OCI-M2 (cell line): ENCODE measurements around the gene NID1.

Experiments used
- DNase-seq: peaks from one replicate; lab custom pipeline; 2025; ENCODE audit not compliant: unreplicated experiment; lab: John Stamatoyannopoulos, UW

Gene NID1, protein sequence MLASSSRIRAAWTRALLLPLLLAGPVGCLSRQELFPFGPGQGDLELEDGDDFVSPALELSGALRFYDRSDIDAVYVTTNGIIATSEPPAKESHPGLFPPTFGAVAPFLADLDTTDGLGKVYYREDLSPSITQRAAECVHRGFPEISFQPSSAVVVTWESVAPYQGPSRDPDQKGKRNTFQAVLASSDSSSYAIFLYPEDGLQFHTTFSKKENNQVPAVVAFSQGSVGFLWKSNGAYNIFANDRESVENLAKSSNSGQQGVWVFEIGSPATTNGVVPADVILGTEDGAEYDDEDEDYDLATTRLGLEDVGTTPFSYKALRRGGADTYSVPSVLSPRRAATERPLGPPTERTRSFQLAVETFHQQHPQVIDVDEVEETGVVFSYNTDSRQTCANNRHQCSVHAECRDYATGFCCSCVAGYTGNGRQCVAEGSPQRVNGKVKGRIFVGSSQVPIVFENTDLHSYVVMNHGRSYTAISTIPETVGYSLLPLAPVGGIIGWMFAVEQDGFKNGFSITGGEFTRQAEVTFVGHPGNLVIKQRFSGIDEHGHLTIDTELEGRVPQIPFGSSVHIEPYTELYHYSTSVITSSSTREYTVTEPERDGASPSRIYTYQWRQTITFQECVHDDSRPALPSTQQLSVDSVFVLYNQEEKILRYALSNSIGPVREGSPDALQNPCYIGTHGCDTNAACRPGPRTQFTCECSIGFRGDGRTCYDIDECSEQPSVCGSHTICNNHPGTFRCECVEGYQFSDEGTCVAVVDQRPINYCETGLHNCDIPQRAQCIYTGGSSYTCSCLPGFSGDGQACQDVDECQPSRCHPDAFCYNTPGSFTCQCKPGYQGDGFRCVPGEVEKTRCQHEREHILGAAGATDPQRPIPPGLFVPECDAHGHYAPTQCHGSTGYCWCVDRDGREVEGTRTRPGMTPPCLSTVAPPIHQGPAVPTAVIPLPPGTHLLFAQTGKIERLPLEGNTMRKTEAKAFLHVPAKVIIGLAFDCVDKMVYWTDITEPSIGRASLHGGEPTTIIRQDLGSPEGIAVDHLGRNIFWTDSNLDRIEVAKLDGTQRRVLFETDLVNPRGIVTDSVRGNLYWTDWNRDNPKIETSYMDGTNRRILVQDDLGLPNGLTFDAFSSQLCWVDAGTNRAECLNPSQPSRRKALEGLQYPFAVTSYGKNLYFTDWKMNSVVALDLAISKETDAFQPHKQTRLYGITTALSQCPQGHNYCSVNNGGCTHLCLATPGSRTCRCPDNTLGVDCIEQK

GRCh38 chr1:236064674-236065508 is at the start of gene NID1:
Gene NID1, minus strand, starts transcription at chr1:236065090. Its CDS starts 11 bp downstream, at chr1:236065079.
- no peak for DNase-seq

- no peak for DNase-seq
These were observed 49.3 kb upstream of the NID1 start for GRCh38 chr1:236114076-236114747.

- no peak for DNase-seq
These were observed 48.6 kb upstream of the NID1 start for GRCh38 chr1:236113324-236114032.

- no peak for DNase-seq
These were observed 47.4 kb upstream of the NID1 start for GRCh38 chr1:236112332-236112627.

DNA sequence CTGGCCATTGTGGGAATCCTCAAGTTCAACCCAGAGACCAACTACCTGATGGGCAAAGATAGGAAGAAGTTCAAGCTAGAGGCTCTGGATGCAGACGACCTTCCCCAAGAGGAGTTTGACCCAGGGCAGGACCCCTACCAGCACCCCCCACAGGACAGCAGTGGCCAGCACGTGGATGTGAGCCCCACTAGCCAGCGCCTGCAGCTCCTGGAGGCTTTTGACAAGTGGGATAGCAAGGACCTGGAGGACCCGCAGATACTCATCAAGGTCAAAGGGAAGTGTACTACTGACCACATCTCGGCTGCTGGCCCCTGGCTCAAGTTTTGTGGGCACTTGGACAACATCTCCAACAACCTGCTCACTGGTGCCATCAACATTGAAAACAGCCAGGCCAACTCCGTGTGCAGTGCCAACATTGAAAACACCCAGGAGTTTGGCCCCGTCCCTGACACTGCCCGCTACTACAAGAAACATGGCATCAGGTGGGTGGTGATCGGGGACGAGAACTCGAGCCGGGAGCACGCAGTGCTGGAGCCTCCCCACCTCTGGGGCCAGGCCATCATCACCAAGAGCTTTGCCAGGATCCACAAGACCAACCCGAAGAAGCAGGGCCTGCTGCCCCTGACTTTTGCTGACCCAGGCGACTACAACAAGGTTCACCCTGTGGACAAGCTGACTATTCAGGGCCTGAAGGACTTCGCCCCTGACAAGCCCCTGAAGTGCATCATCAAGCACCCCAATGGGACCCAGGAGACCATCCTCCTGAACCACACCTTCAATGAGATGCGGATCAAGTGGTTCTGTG is 46.8 kb upstream of the NID1 start:
- no peak for DNase-seq

DNA sequence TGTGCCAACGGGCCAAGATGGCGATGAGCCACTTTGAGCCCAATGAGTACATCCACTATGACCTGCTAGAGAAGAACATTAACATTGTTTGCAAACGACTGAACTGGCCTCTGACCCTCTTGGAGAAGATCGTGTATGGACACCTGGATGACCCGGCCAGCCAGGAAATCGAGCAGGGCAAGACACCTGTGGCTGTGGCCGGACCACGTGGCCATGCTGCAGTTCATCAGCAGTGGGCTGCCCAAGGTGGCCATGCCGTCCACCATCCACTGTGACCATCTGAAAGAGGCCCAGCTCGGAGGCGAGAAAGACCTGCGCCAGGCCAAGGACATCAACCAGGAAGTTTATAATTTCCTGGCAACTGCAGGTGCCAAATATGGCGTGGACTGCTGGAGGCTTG is 45.2 kb upstream of the NID1 start:
- no peak for DNase-seq

- no peak for DNase-seq
These were observed 43.2 kb upstream of the NID1 start for GRCh38 chr1:236108027-236108648.

DNA sequence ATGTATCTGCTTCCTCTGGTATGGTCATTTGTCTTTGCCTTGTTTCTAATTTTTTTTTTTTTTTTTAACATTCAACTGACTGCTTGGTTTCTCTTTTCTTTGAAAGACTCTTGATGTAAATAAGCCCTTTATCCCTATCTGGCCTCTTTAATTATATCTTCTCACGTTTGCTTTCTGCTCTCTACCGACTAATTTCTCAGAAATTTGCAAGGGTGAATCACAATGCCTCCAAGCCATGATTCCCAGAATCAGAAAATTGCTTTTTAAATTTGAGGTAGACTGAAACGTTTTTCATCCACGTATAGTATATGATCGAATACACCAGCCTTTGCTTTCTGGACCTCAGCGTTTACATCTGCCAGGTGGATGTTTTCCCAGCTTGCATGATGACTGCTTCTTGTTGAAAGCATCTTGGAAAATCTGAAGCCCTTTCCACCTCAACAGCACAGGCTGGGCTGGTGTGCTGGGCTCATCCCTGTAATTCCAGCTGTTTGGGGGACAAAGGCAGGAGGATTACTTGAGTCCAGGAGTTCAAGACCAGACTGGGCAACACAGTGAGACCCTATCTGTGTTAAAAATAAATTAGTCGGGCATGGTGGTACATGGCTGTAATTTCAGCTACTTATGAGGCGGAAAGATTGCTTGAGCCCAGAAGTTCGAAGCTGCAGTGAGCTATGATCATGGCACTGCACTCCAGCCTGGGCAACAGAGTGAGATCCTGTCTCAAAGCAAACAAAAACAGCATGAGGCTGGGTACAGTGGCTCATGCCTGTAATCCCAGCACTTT is 42.4 kb upstream of the NID1 start:
- DNase-seq, result no peak

GRCh38 chr1:236103646-236104218 is 38.8 kb upstream of the NID1 start:
- DNase-seq, result peak; percentile 41

- DNase-seq, result no peak
These were observed 38.2 kb upstream of the NID1 start for GRCh38 chr1:236103059-236103458.

- no peak for DNase-seq
These were observed 37.7 kb upstream of the NID1 start for GRCh38 chr1:236102611-236103010.

DNA sequence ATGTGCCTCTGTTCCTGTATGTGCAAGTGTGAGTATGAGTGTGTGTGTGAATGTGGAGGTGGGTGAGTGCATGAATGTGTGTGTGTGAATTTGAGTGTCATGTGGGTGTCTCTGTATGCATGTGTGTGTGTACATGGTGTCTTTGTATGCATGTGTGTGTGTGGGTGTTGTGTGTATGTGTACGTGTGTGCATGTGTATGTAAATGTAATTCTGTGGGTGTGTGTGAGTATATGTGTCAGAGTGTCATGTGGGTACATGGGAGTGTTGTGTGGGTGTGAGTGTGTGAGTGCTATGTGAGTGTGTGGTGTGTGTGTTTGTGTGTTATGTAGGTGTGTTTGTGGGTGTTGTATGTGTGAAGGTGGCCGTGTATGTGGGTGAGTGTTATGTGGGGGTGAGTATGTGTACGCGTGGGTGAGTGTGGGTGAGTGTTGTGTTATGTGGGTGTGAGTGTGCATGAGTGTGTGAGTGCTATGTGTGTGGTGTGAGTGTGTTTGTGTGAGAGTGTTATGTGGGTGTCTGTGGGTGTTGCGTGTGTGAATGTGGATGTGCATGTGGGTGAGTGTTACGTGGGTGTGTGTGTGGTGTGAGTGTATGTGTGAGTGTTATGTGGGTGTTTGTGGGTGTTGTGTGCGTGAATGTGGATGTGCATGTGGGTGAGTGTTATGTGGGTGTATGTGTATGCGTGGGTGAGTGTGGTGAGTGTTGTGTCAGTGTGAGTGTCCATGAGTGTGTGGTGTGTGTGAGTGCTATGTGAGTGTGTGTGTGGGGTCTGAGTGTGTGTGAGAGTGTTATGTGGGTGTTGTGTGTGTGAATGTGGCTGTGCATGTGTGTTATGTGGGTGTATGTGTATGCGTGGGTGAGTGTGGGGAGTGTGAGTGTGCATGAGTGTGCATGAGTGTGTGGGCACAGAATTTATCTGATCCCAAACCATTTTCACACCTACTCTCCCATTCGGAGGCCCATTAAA is 36.6 kb upstream of the NID1 start:
- DNase-seq, result no peak

- DNase-seq, result no peak
These were observed 35.9 kb upstream of the NID1 start for GRCh38 chr1:236100799-236101198.

- DNase-seq, result no peak
These were observed 34.6 kb upstream of the NID1 start for GRCh38 chr1:236099355-236099974.

DNA sequence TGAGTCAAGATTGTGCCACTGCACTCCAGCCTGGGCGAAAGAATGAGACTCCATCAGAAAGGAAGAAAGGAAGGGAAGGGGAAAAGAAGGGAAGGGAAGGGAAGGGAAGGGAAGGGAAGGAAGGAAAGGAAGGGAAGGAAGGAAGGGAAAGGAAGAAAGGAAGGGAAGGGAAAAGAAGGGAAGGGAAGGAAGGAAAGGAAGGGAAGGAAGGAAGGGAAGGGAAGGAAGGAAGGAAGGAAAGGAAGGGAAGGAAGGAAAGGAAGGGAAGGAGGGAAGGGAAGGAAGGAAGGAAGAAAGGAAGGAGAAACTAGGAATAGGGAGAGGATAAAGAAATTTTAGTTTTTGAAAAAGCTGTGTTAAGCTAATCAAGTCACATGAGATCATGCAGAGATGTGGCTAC is 33.4 kb upstream of the NID1 start:
- no peak for DNase-seq
